SU-DHL-6 (cell line): Measurements from ENCODE around the gene FBXW4.

Source experiments
- H2AFZ ChIP-seq: fragments of 200-600 bp; sonication (generic); 2 replicates; pipeline ENCODE4 v1.6.1; 2014; ENCODE audit warnings: low read depth, mild to moderate bottlenecking, moderate library complexity, mixed read lengths, antibody characterized with exemption, low read length; ENCODE audit not compliant: severe bottlenecking
- H3F3A ChIP-seq: fragments of 200-600 bp; shearing (Covaris generic); 2 replicates; pipeline ENCODE4 v1.6.0; 2016; ENCODE audit warnings: antibody characterized with exemption, mild to moderate bottlenecking; ENCODE audit not compliant: insufficient read depth
- H3K27ac ChIP-seq: fragments of 200-600 bp; sonication (generic); 2 replicates; pipeline ENCODE4 v1.5.1; 2016; ENCODE audit warnings: low read depth, mild to moderate bottlenecking, low read length, moderate library complexity, mixed read lengths
- H3K27me3 ChIP-seq: fragments of 200-600 bp; sonication (generic), shearing (Covaris generic); 2 replicates; pipeline ENCODE4 v1.6.0; 2014; ENCODE audit warnings: mild to moderate bottlenecking, low read length
- H3K36me3 ChIP-seq: fragments of 200-600 bp; sonication (generic); 2 replicates; pipeline ENCODE4 v1.6.1; 2014; ENCODE audit warnings: mild to moderate bottlenecking, low read length, mixed read lengths
- H3K4me2 ChIP-seq: fragments of 300-600, 200-600 bp; shearing (Covaris generic), sonication (generic); 2 replicates; pipeline ENCODE4 v1.6.0; 2014; ENCODE audit warnings: low read length, low read depth, mild to moderate bottlenecking; ENCODE audit not compliant: poor library complexity, severe bottlenecking
- H3K4me3 ChIP-seq: fragments of 200-600 bp; sonication (generic); 2 replicates; pipeline ENCODE4 v1.5.1; 2014; ENCODE audit warnings: antibody characterized with exemption, low read length, mild to moderate bottlenecking, mixed read lengths; ENCODE audit not compliant: insufficient read depth, poor library complexity, severe bottlenecking
- H3K79me2 ChIP-seq: fragments of 200-600 bp; sonication (generic); 2 replicates; pipeline ENCODE4 v1.6.1; 2014; ENCODE audit warnings: mild to moderate bottlenecking, low read length, moderate library complexity; ENCODE audit not compliant: insufficient read depth
- H3K9ac ChIP-seq: fragments of 200-600 bp; sonication (generic); 2 replicates; pipeline ENCODE4 v1.7.0; 2014; ENCODE audit warnings: mild to moderate bottlenecking, low read length
- H3K9me2 ChIP-seq: fragments of 200-600 bp; sonication (generic); replicated peaks from 2 replicates; pipeline ENCODE4 v1.6.1; 2014; ENCODE audit warnings: low read length; ENCODE audit not compliant: insufficient read depth
- H3K9me3 ChIP-seq: fragments of 200-600 bp; sonication (generic); 2 replicates; pipeline ENCODE4 v1.6.1; 2014; ENCODE audit warnings: low read length, mixed read lengths; ENCODE audit not compliant: insufficient read depth
- H4K20me1 ChIP-seq: fragments of 200-600 bp; sonication (generic); 2 replicates; pipeline ENCODE4 v1.6.1; 2014; ENCODE audit warnings: low read depth, mild to moderate bottlenecking, antibody characterized with exemption, low read length, moderate library complexity, mixed read lengths
- EZH2phosphoT487 ChIP-seq: fragments of 200-600 bp; sonication (generic), shearing (Covaris generic); conservative IDR thresholded peaks from 2 replicates; pipeline ENCODE4 v1.6.1; 2018; ENCODE audit warnings: mild to moderate bottlenecking, antibody characterized with exemption, low read length, moderate library complexity, mixed read lengths
- TF ChIP-seq, protein P1 (sequence below): fragments of 200-600 bp; sonication (generic); IDR thresholded peaks from one replicate; pipeline ENCODE4 v1.5.1; 2017; ENCODE audit warnings: antibody characterized with exemption, mild to moderate bottlenecking, low read length, moderate library complexity; ENCODE audit not compliant: insufficient read depth, poor library complexity, severe bottlenecking

The FBXW4 gene

DNA sequence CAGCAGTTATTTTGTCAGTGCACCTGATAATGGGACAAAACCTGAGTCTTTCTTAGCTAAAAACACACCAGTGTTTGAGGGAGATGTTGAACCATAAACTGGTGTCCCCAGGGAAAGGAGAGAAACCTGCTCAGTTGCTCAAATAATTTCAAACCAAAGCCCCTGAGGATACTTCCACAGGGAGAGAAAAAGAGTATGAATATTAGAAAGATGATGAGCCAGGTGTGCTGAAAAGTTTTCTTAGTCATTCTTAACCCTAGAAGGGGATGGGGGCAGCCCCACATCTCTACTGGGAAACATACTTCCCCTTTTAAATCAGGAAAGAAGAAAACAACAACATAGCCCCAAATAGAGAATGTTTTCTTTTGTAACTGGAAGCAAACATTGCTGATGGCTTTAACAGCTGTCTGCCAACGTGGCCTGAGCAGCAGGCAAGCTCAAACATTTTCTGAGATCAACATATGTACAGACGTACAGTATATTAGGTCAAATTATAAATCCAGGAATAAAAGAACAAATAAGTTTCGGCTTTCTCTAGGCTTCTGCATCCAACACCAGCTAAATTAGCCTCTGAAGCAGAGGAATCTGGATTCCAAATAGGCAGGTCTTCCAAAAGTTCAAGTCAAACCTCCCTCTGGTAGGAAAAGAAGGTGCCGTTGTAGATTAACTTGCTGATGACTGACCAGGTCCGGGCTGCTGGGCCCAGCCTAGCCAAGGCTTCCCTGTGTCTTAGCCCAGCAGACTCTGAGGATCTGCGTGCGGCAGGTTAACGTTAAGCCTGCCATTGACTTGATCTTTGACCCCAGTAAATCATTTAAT is 30.5 kb upstream of the FBXW4 start:
- no peaks in the 10 kb centered on the region for H4K20me1 ChIP-seq
- H3K79me2 ChIP-seq: no peaks in the 10 kb centered on the region
- H3K27ac ChIP-seq: no peak overlapping the region
- no peak overlapping the region for H3K4me3 ChIP-seq
- H3K4me2 ChIP-seq: no peak overlapping the region
- H3K9ac ChIP-seq: no peak overlapping the region
- H3K9me2 ChIP-seq: no peaks in the 10 kb centered on the region
- no peaks in the 10 kb centered on the region for H3K27me3 ChIP-seq
- no peak for TF ChIP-seq EZH2phosphoT487
- TF ChIP-seq, protein P1, sequence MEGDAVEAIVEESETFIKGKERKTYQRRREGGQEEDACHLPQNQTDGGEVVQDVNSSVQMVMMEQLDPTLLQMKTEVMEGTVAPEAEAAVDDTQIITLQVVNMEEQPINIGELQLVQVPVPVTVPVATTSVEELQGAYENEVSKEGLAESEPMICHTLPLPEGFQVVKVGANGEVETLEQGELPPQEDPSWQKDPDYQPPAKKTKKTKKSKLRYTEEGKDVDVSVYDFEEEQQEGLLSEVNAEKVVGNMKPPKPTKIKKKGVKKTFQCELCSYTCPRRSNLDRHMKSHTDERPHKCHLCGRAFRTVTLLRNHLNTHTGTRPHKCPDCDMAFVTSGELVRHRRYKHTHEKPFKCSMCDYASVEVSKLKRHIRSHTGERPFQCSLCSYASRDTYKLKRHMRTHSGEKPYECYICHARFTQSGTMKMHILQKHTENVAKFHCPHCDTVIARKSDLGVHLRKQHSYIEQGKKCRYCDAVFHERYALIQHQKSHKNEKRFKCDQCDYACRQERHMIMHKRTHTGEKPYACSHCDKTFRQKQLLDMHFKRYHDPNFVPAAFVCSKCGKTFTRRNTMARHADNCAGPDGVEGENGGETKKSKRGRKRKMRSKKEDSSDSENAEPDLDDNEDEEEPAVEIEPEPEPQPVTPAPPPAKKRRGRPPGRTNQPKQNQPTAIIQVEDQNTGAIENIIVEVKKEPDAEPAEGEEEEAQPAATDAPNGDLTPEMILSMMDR: no peak
- no peaks in the 10 kb centered on the region for H3F3A ChIP-seq
- no peak overlapping the region for H2AFZ ChIP-seq
- no peaks in the 10 kb centered on the region for H3K9me3 ChIP-seq
- no peaks in the 10 kb centered on the region for H3K36me3 ChIP-seq

DNA sequence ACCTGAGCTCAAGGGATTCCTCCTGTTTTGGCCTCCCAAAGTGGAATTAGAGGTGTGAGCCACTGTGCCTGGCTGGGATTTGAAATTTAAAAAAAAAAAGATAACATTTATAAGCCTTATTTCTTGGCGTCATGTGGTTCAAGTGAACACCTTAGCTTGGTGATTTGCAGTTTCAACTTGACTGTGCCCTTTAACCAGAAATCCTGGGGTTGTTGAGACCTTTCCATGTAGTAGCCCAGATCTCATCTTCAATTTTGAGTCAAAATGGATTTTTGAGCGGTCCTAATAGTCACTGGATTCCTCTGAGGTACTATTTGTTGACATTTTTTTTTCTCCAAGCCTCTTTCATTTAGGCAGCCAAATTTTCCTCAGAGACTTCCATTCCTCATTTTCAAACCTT is 29.5 kb upstream of the FBXW4 start:
- H3K27ac ChIP-seq: no peak overlapping the region
- no peak overlapping the region for H3K4me2 ChIP-seq
- H4K20me1 ChIP-seq: no peaks in the 10 kb centered on the region
- H3K79me2 ChIP-seq: no peaks in the 10 kb centered on the region
- no peak overlapping the region for H3K4me3 ChIP-seq
- H2AFZ ChIP-seq: no peak overlapping the region
- no peaks in the 10 kb centered on the region for H3K9me3 ChIP-seq
- no peaks in the 10 kb centered on the region for H3K36me3 ChIP-seq
- TF ChIP-seq EZH2phosphoT487: no peak
- TF ChIP-seq, protein P1: no peak
- H3K9me2 ChIP-seq: no peaks in the 10 kb centered on the region
- H3K9ac ChIP-seq: no peak overlapping the region
- H3K27me3 ChIP-seq: no peaks in the 10 kb centered on the region
- no peaks in the 10 kb centered on the region for H3F3A ChIP-seq

DNA sequence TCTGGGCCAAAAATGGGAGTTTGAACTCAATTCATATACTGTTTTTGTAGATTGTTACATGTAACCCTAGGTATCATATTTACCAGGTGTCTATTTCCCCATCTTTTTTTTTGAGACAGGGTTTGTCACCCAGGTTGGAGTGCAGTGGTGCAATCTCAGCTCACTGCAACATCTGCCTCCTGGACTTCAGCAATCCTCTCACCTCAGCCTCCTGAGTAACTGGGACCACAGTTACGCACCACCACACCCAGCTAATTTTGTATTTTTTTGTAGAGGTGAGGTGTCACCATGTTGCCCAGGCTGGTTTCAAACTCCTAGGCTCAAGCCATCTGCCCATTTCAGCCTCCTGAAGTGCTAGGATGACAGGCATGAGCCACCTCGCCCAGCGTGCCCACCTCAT is 28.2 kb upstream of the FBXW4 start:
- Histone ChIP-seq H3K9me3 (no peaks in the 10 kb centered on the region), H3K4me3 (no peak overlapping the region), H3K27me3 (no peaks in the 10 kb centered on the region), H3K9me2 (no peaks in the 10 kb centered on the region), H2AFZ (no peak overlapping the region), H4K20me1 (no peaks in the 10 kb centered on the region), H3K27ac (no peak overlapping the region), H3F3A (no peaks in the 10 kb centered on the region), H3K9ac (no peak overlapping the region), H3K36me3 (no peaks in the 10 kb centered on the region), H3K4me2 (no peak overlapping the region), H3K79me2 (no peaks in the 10 kb centered on the region)
- TF ChIP-seq EZH2phosphoT487: no peak
- TF ChIP-seq, protein P1: no peak
